Inflammatory macrophage (primary cell): ENCODE measurements around the gene ADM.

Experiments
- DNase-seq, 2 donors: peaks; one replicate each; pipeline ENCODE4 v3.0.0-alpha.2; 2020 to 2022

The ADM gene

GRCh38 chr11:10310301-10310841 is 5.5 kb downstream of the ADM start:
- no peak for DNase-seq

- DNase-seq, result no peak
Measured at GRCh38 chr11:10311802-10312201, 6.9 kb downstream of the ADM start.

- DNase-seq, result peak; percentile 80 to 85
Measured at GRCh38 chr11:10314199-10315072, 9.6 kb downstream of the ADM start.

- DNase-seq, result no peak
Measured at GRCh38 chr11:10315083-10315482, 10.2 kb downstream of the ADM start.

GRCh38 chr11:10317151-10317755 is 12.4 kb downstream of the ADM start:
- DNase-seq, result no peak

GRCh38 chr11:10317776-10318526 is 13.1 kb downstream of the ADM start:
- DNase-seq, result no peak

GRCh38 chr11:10318527-10318802 is 13.6 kb downstream of the ADM start:
- no peak for DNase-seq

GRCh38 chr11:10319702-10320558 is 15.1 kb downstream of the ADM start:
- DNase-seq, result no peak

- DNase-seq, result no peak
Measured at GRCh38 chr11:10320736-10321465, 16.0 kb downstream of the ADM start.

GRCh38 chr11:10322401-10322800 is 17.5 kb downstream of the ADM start:
- DNase-seq, result no peak

- peak; percentile 63 to 82 for DNase-seq
Measured at GRCh38 chr11:10322830-10323792, 18.2 kb downstream of the ADM start.

- DNase-seq, result no peak
Measured at GRCh38 chr11:10323793-10324170, 18.9 kb downstream of the ADM start.

- no peak for DNase-seq
Measured at GRCh38 chr11:10324474-10324873, 19.6 kb downstream of the ADM start.

- DNase-seq, result no peak
Measured at GRCh38 chr11:10325277-10326011, 20.6 kb downstream of the ADM start.

- DNase-seq, result no peak
Measured at GRCh38 chr11:10326012-10326964, 21.4 kb downstream of the ADM start.

- peak in 1 of 2 donors; percentile 56 for DNase-seq
Measured at GRCh38 chr11:10327254-10327653, 22.4 kb downstream of the ADM start.

GRCh38 chr11:10328314-10329098 is 23.6 kb downstream of the ADM start:
- DNase-seq, result peak; percentile 62 to 82

- no peak for DNase-seq
Measured at GRCh38 chr11:10329356-10329755, 24.5 kb downstream of the ADM start.
